Measurements from ENCODE around the gene UNC13B.

UNC13B gene

GRCh38 chr9:35357116-35357515 lies 195.3 kb downstream of the UNC13B start:
- no peak overlapping the region for H3K4me2 ChIP-seq (ENCODE audit: low read length)
- no peaks in the 10 kb centered on the region for H3K79me2 ChIP-seq (ENCODE audit: insufficient read depth, low read length)
- no peak overlapping the region for H3K9ac ChIP-seq (ENCODE audit: low read length)
- H3F3A ChIP-seq (ENCODE audit: insufficient read depth, low read length) = no peaks in the 10 kb centered on the region
- no peak for TF ChIP-seq CTCF (IDR thresholded peaks at IDR 0.05; ENCODE audit: low read length)
- no peak for TF ChIP-seq EZH2 (IDR thresholded peaks at IDR 0.05; ENCODE audit: borderline replicate concordance, low read length)
- H3K27ac ChIP-seq (ENCODE audit: low read depth, low read length, poor library complexity, severe bottlenecking) = no peak overlapping the region
- no peaks in the 10 kb centered on the region for H4K20me1 ChIP-seq (ENCODE audit: insufficient read depth, low read length)
- H3K27me3 ChIP-seq (ENCODE audit: insufficient read depth, low read length) = no peaks in the 10 kb centered on the region
- H3K9me2 ChIP-seq (ENCODE audit: low read depth, low read length) = no peaks in the 10 kb centered on the region
- H3K4me3 ChIP-seq (ENCODE audit: low read depth, low read length, poor library complexity, severe bottlenecking) = no peak overlapping the region
- no peaks in the 10 kb centered on the region for H3K9me3 ChIP-seq (ENCODE audit: low read length)
- no peak overlapping the region for H2AFZ ChIP-seq (ENCODE audit: low read length)
- H3K4me1 ChIP-seq (ENCODE audit: insufficient read depth, low read length, severe bottlenecking) = no peaks in the 10 kb centered on the region
- H3K36me3 ChIP-seq (ENCODE audit: insufficient read depth, low read length) = no peaks in the 10 kb centered on the region

GRCh38 chr9:35357826-35358225 lies 196.0 kb downstream of the UNC13B start:
- H3K9ac ChIP-seq (ENCODE audit: low read length) = no peak overlapping the region
- H3K36me3 ChIP-seq (ENCODE audit: insufficient read depth, low read length) = no peaks in the 10 kb centered on the region
- H3K9me2 ChIP-seq (ENCODE audit: low read depth, low read length) = no peaks in the 10 kb centered on the region
- H3K79me2 ChIP-seq (ENCODE audit: insufficient read depth, low read length) = no peaks in the 10 kb centered on the region
- H2AFZ ChIP-seq (ENCODE audit: low read length) = no peak overlapping the region
- H3K27me3 ChIP-seq (ENCODE audit: insufficient read depth, low read length) = no peaks in the 10 kb centered on the region
- TF ChIP-seq EZH2 (IDR thresholded peaks at IDR 0.05; ENCODE audit: borderline replicate concordance, low read length) = no peak
- no peak for TF ChIP-seq CTCF (IDR thresholded peaks at IDR 0.05; ENCODE audit: low read length)
- H3K4me1 ChIP-seq (ENCODE audit: insufficient read depth, low read length, severe bottlenecking) = no peaks in the 10 kb centered on the region
- no peak overlapping the region for H3K4me2 ChIP-seq (ENCODE audit: low read length)
- no peaks in the 10 kb centered on the region for H4K20me1 ChIP-seq (ENCODE audit: insufficient read depth, low read length)
- H3F3A ChIP-seq (ENCODE audit: insufficient read depth, low read length) = no peaks in the 10 kb centered on the region
- no peak overlapping the region for H3K4me3 ChIP-seq (ENCODE audit: low read depth, low read length, poor library complexity, severe bottlenecking)
- no peak overlapping the region for H3K27ac ChIP-seq (ENCODE audit: low read depth, low read length, poor library complexity, severe bottlenecking)
- H3K9me3 ChIP-seq (ENCODE audit: low read length) = no peaks in the 10 kb centered on the region

GRCh38 chr9:35364817-35365585 lies 203.2 kb downstream of the UNC13B start:
- H3K27me3 ChIP-seq (ENCODE audit: insufficient read depth, low read length) = no peaks in the 10 kb centered on the region
- no peak overlapping the region for H3K4me2 ChIP-seq (ENCODE audit: low read length)
- H3K79me2 ChIP-seq (ENCODE audit: insufficient read depth, low read length) = no peaks in the 10 kb centered on the region
- TF ChIP-seq CTCF (IDR thresholded peaks at IDR 0.05; ENCODE audit: low read length) (no peak), EZH2 (IDR thresholded peaks at IDR 0.05; ENCODE audit: borderline replicate concordance, low read length) (no peak)
- H3K9me2 ChIP-seq (ENCODE audit: low read depth, low read length) = no peaks in the 10 kb centered on the region
- no peak overlapping the region for H3K4me3 ChIP-seq (ENCODE audit: low read depth, low read length, poor library complexity, severe bottlenecking)
- H3K4me1 ChIP-seq (ENCODE audit: insufficient read depth, low read length, severe bottlenecking) = no peaks in the 10 kb centered on the region
- H2AFZ ChIP-seq (ENCODE audit: low read length) = no peak overlapping the region
- H3F3A ChIP-seq (ENCODE audit: insufficient read depth, low read length) = no peaks in the 10 kb centered on the region
- H3K9me3 ChIP-seq (ENCODE audit: low read length) = no peaks in the 10 kb centered on the region
- H3K36me3 ChIP-seq (ENCODE audit: insufficient read depth, low read length) = no peaks in the 10 kb centered on the region
- H4K20me1 ChIP-seq (ENCODE audit: insufficient read depth, low read length) = no peaks in the 10 kb centered on the region
- H3K27ac ChIP-seq (ENCODE audit: low read depth, low read length, poor library complexity, severe bottlenecking) = no peak overlapping the region
- H3K9ac ChIP-seq (ENCODE audit: low read length) = no peak overlapping the region

Data from OCI-LY1 (cell line).